ENCODE measurements around the gene IL1RAP. TPM values are rescaled to one million over a fixed set of nuclear protein-coding genes. Genes with fewer than 3 reads are reported as not detected.

The IL1RAP gene
- total and polyA plus RNA-seq, 7 donors = 0.70 to 6.3 (median 4.0) TPM

GRCh38 chr3:190690246-190690645 is 176.4 kb downstream of the IL1RAP start:
- ATAC-seq (no peak), DNase-seq (no peak)
- no peaks in the 10 kb centered on the region for H3K9me3 ChIP-seq
- no peaks in the 10 kb centered on the region for H3K36me3 ChIP-seq (ENCODE audit: insufficient read depth in 1 of 2, low read depth in 1 of 2)
- no peak overlapping the region for H3K4me3 ChIP-seq
- H3K27me3 ChIP-seq (ENCODE audit: insufficient read depth in 3 of 3, low read length in 2 of 3) = no peaks in the 10 kb centered on the region
- no peaks in the 10 kb centered on the region for H3K4me1 ChIP-seq
- TF ChIP-seq CTCF (IDR thresholded peaks at IDR 0.05) = no peak
- 84 to 89% (median 88%) methylated on average over 6 of the region's 6 CpGs for WGBS, 3 donors
- intact Hi-C loops (cut with DNase I) = no loop called here
- no peak overlapping the region for H3K27ac ChIP-seq

GRCh38 chr3:190692256-190692655 is 178.4 kb downstream of the IL1RAP start:
- DNase-seq = no peak
- intact Hi-C loops (cut with DNase I) = no loop called here
- TF ChIP-seq CTCF (IDR thresholded peaks at IDR 0.05) = no peak

GRCh38 chr3:190694335-190695001 is 180.6 kb downstream of the IL1RAP start:
- ATAC-seq = no peak
- Histone ChIP-seq H3K36me3 (ENCODE audit: insufficient read depth in 1 of 2, low read depth in 1 of 2) (no peaks in the 10 kb centered on the region), H3K9me3 (no peaks in the 10 kb centered on the region), H3K4me1 (peaks cover 10% of the 10 kb centered on the region), H3K27ac (no peak overlapping the region), H3K4me3 (no peak overlapping the region), H3K27me3 (ENCODE audit: insufficient read depth in 3 of 3, low read length in 2 of 3) (no peaks in the 10 kb centered on the region)
- TF ChIP-seq CTCF (IDR thresholded peaks at IDR 0.05) = no peak
- DNase-seq = no peak
- intact Hi-C loops (cut with DNase I) = loop anchor here in 1 of 2 donors (5.0 kb wide), 1 partner anchor 727 kb away; no protein-coding TSS in a partner anchor
- 44 to 50% (median 49%) methylated on average over 3 of the region's 3 CpGs for WGBS, 3 donors

More at GRCh38 chr3:190692256-190692655, 178.4 kb downstream of the IL1RAP start:
- H3K4me3 ChIP-seq = no peak overlapping the region
- H3K36me3 ChIP-seq (ENCODE audit: insufficient read depth in 1 of 2, low read depth in 1 of 2) = no peaks in the 10 kb centered on the region
- no peak overlapping the region for H3K27ac ChIP-seq
- no peaks in the 10 kb centered on the region for H3K9me3 ChIP-seq
- no peaks in the 10 kb centered on the region for H3K27me3 ChIP-seq (ENCODE audit: insufficient read depth in 3 of 3, low read length in 2 of 3)
- H3K4me1 ChIP-seq = peaks cover 4% of the 10 kb centered on the region
- no peak for ATAC-seq

- ATAC-seq (no peak), DNase-seq (no peak)
- Histone ChIP-seq H3K27ac (no peak overlapping the region), H3K4me1 (peaks cover 10% of the 10 kb centered on the region), H3K27me3 (ENCODE audit: insufficient read depth in 3 of 3, low read length in 2 of 3) (no peaks in the 10 kb centered on the region), H3K36me3 (ENCODE audit: insufficient read depth in 1 of 2, low read depth in 1 of 2) (no peaks in the 10 kb centered on the region), H3K4me3 (no peak overlapping the region), H3K9me3 (no peaks in the 10 kb centered on the region)
- TF ChIP-seq CTCF (IDR thresholded peaks at IDR 0.05) = no peak
- intact Hi-C loops (cut with DNase I) = loop anchor here in 1 of 2 donors (5.0 kb wide), 1 partner anchor 728 kb away; no protein-coding TSS in a partner anchor
- WGBS, 3 donors = 83 to 87% (median 83%) methylated on average over 1 of the region's 1 CpG
Observed at GRCh38 chr3:190695225-190695624, 181.3 kb downstream of the IL1RAP start.

GRCh38 chr3:190695994-190696393 is 182.1 kb downstream of the IL1RAP start:
- no peak overlapping the region for H3K4me3 ChIP-seq
- no peaks in the 10 kb centered on the region for H3K9me3 ChIP-seq
- TF ChIP-seq CTCF (IDR thresholded peaks at IDR 0.05) = no peak
- intact Hi-C loops (cut with DNase I) = loop anchor here in 1 of 2 donors (5.0 kb wide), 1 partner anchor 729 kb away; no protein-coding TSS in a partner anchor
- no peak overlapping the region for H3K27ac ChIP-seq
- no peak for ATAC-seq
- DNase-seq = no peak
- peaks cover 10% of the 10 kb centered on the region for H3K4me1 ChIP-seq
- H3K36me3 ChIP-seq (ENCODE audit: insufficient read depth in 1 of 2, low read depth in 1 of 2) = no peaks in the 10 kb centered on the region
- 92 to 93% (median 93%) methylated on average over 5 of the region's 5 CpGs for WGBS, 3 donors
- no peaks in the 10 kb centered on the region for H3K27me3 ChIP-seq (ENCODE audit: insufficient read depth in 3 of 3, low read length in 2 of 3)
